ENCODE data around the gene PSPH.

DNA sequence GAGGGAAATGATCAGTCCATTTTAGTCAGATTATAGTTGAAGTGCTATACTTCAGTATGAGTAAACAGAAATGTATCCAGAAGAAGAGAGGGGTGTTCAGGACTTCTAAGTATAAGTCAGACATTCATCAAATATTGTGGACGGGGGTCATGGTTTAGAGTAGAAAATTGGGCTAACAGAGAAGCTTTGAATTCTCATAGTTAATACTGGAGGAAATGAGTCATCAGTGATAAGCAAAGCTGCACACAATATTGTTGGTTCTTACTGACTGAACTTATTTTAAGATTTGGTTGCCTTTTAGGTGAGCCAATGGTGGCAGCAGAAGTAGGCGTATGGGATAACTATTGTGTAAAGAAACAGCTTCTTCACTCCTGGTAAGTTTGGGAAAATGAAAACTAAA, 11.1 kb upstream of the PSPH start:
- TF ChIP-seq, protein P1, sequence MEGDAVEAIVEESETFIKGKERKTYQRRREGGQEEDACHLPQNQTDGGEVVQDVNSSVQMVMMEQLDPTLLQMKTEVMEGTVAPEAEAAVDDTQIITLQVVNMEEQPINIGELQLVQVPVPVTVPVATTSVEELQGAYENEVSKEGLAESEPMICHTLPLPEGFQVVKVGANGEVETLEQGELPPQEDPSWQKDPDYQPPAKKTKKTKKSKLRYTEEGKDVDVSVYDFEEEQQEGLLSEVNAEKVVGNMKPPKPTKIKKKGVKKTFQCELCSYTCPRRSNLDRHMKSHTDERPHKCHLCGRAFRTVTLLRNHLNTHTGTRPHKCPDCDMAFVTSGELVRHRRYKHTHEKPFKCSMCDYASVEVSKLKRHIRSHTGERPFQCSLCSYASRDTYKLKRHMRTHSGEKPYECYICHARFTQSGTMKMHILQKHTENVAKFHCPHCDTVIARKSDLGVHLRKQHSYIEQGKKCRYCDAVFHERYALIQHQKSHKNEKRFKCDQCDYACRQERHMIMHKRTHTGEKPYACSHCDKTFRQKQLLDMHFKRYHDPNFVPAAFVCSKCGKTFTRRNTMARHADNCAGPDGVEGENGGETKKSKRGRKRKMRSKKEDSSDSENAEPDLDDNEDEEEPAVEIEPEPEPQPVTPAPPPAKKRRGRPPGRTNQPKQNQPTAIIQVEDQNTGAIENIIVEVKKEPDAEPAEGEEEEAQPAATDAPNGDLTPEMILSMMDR (IDR thresholded peaks at IDR 0.05), result no peak
- TF ChIP-seq POLR2AphosphoS5 (IDR thresholded peaks at IDR 0.05; ENCODE audit: low read depth, low read length) (peak; percentile 21; the same call in 1 of the 2 replicates), TCF7L2 (IDR thresholded peaks at IDR 0.05; ENCODE audit: low read depth, low read length) (no peak)
- TF ChIP-seq, protein P2, sequence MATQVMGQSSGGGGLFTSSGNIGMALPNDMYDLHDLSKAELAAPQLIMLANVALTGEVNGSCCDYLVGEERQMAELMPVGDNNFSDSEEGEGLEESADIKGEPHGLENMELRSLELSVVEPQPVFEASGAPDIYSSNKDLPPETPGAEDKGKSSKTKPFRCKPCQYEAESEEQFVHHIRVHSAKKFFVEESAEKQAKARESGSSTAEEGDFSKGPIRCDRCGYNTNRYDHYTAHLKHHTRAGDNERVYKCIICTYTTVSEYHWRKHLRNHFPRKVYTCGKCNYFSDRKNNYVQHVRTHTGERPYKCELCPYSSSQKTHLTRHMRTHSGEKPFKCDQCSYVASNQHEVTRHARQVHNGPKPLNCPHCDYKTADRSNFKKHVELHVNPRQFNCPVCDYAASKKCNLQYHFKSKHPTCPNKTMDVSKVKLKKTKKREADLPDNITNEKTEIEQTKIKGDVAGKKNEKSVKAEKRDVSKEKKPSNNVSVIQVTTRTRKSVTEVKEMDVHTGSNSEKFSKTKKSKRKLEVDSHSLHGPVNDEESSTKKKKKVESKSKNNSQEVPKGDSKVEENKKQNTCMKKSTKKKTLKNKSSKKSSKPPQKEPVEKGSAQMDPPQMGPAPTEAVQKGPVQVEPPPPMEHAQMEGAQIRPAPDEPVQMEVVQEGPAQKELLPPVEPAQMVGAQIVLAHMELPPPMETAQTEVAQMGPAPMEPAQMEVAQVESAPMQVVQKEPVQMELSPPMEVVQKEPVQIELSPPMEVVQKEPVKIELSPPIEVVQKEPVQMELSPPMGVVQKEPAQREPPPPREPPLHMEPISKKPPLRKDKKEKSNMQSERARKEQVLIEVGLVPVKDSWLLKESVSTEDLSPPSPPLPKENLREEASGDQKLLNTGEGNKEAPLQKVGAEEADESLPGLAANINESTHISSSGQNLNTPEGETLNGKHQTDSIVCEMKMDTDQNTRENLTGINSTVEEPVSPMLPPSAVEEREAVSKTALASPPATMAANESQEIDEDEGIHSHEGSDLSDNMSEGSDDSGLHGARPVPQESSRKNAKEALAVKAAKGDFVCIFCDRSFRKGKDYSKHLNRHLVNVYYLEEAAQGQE (IDR thresholded peaks at IDR 0.05; ENCODE audit: insufficient read depth in 1 of 2, low read depth in 2 of 2, low read length in 1 of 2), result no peak
